Activated CD4-positive, alpha-beta T cell treated with anti-CD3 and anti-CD28 coated beads, Interleukin-2, amount 50 U/mL, for 16 hours (primary cell): ENCODE measurements around the gene SLC35F4.

Experiments
- DNase-seq: peaks from one replicate; pipeline ENCODE4 v3.0.0-alpha.2; 2020

The SLC35F4 gene

DNA sequence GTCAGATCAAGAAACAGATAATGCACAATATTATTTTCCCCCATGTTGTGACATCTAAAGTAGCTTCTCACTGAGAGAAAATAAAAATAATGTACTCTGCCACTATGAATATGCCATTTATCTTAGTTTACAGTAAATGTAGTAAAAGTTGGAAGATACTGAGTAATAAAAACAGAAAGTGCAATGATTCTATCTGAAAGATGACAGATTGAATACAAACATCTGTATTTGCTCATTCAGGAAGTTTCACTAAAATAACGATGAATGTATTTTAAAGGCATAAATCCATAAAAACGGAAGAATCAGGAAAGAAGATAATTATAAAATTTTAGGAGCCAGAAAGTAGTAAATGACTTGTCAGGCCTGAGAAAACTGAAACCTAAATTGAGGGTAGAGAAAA lies 18.2 kb downstream of the SLC35F4 start:
- DNase-seq, result no peak

DNA sequence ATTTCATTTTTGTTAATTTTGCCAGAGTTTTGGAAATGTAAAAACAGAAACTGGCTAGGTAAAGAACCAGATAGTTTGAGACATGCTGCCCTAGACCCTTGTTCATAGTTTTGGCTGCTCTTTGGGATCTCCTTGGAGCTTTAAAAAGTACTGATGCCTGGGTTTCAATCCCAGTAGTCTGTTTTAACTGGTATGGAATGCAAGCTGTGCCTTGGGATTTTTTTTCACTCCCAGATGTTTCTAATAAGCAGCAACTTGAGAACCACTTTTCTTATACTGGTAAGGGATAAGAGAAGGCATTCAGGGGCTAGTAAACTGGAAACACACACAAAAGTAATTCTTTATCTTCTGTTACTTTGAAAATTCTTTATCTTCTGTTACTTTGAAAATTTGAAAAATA lies 18.8 kb downstream of the SLC35F4 start:
- no peak for DNase-seq

DNA sequence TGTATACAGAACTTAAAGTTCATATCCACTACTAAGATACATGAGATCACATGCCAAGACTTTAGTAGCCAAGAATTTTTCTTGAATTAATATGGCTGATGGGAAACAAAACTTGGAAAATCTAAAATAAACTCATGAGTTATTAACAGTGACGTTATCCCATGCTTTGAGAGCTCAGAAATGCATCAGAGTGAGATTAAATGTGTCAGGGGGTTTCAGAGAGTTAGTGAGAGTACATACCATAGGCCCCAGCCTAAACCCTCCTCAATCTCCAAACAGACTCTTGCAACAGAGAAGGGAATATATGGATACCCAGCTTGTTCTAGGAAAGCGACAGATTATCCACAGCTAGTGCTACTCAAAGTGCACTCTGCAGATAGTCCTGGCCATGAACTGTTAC lies 19.3 kb downstream of the SLC35F4 start:
- DNase-seq, result no peak

DNA sequence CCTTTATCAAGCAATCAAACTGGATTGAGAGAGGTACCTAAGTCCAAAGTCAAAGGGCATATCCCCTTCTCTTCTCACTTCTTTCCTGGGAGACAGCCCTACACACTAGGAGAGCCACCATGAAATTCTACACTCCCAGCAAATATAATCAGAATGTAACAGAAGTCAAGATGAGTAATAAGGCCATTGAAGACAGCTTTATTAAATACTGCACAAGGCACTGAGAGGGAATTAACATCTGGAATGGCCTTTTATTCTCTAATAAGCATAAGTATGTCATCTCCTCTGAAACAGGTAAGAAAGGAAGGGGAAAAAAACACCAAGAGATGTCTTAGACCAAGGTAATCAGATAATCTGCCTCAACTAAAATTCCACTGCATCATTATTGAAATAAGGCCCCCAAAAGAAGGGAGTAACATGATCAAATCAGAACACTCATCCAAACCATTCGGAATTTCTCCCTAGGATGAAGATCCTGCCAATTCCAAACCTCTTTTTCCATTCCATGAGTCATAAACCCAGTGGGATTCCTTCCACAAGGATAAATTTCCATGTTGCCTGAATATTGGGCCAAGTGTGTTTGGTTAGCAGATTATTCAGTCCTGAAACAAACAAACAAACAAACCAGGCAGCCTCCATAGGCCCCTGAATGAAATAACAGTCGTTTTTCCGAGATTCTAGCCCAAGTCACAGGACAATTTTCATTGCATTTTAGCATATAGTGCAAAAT lies 19.9 kb downstream of the SLC35F4 start:
- DNase-seq, result no peak

DNA sequence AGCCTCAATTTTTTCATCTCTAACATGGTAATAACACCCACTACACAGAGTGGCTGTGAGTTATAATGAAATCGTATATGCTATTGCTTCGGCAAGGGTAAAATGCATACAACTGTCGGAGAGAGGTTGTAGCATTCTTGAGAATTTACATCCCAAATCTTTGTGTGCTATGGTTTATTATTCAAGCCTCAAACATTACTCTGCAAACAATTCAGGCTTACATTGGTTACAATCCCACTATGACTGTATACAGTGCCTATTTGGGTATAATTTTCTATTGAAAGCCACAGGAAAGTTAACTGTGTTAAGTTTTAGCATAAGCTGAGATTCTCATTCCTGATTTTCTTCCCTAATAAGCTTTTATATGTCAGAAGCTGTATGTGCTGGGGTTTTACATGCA lies 20.6 kb downstream of the SLC35F4 start:
- DNase-seq, result no peak

DNA sequence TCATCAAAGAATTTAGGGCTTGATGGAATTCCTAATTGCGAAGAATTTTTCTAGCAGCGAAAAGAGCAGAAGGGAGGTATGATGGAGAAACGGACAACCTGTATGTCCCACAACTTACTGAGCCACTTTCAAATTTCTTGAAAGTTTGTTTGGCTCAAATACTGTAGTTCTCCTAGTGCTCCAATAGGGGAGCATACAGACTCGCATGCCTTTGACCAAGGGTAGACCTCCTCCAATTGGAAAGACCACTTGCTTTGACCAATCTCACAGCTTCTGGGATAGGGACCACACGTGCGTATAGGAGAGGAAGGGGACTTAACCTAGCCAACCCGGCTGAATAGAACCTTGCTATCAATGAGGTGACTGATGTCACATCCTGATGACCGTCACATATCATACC lies 28.6 kb downstream of the SLC35F4 start:
- no peak for DNase-seq

DNA sequence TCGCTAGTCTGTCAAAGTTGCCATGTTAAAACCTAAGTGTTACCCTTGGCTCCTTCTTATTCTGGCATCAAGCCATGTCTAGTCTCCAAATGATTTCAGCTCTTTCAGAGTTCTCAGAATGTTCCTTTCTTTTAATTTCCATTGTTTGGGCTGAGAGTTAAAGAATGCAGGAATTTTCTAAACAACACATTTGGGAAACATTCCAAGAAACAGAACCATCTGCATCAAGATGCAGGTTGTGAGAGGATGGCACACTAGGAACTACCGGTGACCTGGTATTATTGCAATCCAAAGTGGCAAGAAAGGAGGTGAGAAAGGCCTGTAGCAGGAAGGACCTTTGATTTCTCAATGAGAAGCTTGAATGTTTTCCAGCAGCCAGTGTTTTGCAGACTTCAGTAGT lies 30.1 kb downstream of the SLC35F4 start:
- DNase-seq, result no peak

DNA sequence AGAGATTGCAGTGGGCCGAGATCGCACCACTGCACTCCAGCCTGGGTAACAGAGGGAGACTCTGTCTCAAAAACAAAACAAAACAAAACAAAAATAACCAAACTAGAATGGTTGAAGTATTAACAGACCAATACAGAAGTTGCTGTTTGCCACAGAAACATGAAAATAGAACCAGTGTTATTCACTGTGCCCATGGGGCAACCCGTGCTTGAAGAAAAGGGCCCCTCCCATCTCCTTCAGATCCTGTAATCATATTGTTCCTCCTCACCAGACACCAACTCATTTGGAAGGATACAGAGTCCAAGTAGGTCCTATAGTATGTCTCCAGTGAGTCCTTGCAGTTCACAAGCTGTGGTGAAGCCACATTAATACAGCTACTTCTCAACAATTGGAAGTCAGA lies 30.9 kb downstream of the SLC35F4 start:
- no peak for DNase-seq

DNA sequence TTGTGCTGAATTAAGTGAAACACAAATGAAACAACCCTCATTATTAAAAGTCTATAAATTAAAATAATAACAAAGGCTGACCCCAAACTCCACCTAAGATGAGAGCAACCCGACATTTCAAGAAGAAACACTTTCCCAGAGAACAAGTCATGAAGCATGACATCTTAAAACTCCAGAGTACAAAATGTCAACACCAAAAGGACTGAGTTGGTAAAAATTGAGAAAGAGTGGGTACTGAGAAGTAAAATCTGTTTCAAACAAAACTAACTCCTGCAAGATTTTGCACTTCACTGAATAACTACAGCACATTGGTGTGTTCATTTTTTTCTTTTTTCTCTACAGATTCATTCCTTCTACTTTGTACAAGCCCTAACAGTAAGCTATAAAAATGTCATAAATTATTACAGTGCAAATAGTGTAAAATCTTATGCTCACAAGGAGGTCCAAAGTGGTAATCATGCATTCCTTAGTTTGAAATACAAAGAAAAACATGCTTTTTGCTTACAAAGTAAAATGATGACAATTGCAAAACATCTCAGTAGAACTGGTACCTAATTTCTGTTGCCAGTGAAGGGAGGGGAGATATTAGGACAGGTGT lies 31.8 kb downstream of the SLC35F4 start:
- no peak for DNase-seq

DNA sequence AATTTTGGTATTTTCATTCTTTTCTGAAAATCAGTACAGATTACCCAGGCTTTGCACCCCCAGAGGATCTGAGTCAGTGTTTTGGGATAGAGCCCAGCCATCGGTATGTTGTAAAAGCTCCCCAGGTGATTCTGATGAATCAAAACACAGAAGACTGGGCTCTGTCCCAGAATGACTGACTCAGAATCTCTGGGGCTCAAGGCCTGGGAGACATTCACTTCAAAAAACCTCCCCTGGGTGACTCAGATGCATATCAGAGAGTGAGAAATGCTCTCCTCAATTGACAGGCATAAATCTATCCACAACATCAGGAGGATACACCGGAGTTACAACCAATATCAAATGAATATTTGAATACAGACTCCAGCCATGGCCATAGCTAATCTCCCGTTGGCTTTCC lies 32.6 kb downstream of the SLC35F4 start:
- DNase-seq, result peak; percentile 6

DNA sequence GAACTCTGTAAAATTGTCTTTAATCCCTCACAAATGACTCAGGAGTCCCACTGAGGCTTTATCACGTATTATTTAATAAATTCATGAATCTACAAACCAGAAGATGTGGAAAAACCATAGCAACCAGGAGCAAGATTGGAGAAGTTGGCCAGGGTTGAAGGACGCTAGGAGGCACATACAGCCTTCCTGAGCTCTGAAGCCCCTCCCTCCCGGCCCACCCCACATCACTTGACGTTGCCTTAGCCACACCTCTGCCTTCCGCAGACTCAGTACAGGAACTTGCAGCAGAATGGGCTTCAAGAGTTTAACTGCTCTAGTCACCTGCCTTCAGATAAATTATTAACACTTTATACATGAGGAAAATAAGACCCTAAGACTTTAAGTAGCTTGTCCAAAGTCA lies 33.9 kb downstream of the SLC35F4 start:
- DNase-seq, result no peak

DNA sequence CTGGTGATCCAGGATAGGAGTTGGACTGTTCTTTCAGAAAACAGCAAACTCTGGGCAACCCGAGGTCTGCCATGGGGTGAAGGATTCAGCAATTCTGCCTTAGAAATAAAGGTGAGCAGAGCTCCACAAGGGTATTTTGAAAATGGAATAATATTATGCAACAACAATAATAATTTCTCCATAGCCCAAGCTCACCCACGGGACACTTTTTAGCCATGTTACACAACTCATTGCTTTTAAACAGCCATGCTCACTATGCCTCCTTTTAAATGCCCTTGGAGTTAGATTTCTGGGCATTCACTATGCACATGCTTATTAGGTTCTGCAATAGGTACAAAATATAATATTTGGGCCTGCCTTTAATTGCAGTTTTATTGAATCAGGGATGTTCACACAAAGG lies 37.2 kb downstream of the SLC35F4 start:
- no peak for DNase-seq

DNA sequence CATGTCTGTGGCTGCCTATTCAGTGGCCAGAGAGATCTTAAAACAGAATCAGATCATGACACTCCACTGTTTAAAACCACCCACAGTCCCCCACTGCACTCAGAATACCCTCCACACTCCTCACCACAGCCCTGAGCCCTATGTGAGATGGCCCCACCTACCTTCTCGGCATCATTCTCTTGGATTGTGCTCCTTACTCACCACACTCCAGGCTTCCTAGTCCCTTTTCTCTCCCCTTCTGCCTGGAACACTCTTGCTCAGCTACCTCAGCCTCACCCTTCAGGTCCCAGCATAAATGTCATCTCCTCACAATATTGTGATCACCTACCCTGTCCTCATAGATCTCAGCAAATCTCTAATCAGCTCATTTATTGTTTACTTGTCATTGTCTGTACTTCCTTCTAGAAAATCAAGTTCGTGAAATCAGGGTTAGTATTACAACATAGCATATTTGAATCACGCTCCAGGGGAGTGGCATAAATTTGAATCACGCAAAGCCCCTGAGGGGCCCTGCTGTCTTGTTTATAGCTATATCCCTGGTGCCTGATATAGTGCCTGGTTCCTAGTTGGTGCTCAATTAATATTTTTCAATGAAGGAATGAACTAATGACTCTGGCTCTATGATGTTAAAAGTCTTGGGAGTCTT lies 42.8 kb downstream of the SLC35F4 start:
- DNase-seq, result no peak

DNA sequence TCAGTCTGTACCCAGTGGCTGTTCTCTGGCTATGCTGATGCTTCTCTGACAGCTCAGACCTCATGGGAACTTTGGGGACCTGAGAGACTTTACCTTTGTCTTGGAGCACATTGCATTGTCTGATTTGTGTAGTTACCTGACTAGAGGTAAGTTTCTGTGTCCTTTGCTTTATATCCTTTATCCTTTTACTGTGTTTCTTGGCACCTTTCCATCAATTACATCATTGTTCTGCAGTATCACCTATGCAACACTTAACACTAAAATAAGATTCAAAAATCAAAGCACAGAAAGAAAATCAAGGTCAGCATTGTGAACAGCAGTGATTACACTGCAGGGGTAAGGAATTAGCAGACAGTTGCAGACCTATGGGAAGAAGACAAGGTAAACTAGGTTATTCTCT lies 43.8 kb downstream of the SLC35F4 start:
- no peak for DNase-seq

DNA sequence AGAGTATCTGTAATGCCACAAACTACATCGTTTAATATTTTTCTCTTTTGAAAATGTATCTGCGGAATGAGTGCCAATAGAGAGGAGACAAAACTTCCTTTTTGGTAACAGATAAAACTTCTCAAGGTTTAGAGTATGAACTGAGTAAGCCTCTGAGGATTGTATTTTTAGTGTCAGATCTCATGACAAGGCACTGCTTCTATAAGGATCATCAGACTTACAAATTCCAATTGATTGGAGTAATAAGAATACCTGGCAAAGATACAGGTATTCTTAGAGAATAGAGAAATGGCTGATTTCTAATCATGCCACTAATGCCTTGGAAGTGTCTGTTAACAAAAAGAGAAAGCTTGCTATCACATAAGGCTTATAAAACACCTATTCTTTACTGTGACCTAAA lies 45.3 kb downstream of the SLC35F4 start:
- no peak for DNase-seq

DNA sequence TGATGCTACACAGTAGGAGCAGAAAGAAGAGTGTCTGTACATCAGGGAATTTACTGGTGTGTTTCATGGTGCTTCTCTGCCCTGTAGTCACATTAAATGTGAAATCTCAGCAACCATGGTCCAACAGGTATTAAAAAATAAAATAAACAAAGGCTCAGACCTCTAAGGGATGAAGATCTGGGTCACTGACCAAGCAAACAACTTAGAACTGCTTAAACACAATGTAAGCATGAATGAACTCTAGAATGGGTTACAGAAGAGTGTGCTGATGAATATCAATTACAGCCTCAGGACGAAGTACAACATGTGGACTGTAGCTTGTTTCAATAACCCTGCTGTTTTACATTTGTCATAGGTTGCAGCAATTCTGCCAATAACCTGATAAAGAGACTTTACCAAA lies 47.4 kb downstream of the SLC35F4 start:
- DNase-seq, result no peak

DNA sequence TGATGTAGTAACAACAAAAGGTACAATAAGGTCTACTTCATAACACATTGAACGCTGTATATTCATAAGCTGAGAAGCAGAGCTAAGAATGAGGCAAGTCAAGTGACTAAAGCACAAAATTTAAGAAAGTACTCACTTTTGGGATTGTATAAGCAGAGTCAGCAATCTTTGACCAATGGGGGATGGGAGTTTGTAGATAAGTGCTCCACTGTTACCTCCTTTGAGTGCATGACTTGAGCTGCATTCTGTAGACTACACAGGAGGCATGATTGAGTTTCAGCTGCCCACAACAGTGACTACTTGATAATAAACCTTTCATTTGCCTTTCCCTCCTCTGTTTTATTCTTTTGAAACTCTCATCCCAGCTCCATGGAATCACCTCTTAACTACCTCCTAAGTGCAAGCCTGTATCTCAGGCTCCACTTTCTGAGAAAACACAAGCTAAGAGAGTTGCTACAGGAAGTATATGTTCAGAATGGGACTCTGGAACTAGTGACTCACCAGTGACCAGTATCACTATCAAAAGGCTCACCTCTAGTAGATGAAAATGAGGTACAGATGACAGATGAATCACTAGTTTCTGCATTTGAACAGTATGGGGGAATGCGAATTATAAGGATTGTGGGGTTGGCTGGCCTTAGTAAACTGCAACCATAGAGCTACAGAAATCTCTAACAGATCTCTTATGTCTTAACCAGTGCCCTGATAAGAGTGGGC lies 49.2 kb downstream of the SLC35F4 start:
- peak; percentile 44 for DNase-seq

DNA sequence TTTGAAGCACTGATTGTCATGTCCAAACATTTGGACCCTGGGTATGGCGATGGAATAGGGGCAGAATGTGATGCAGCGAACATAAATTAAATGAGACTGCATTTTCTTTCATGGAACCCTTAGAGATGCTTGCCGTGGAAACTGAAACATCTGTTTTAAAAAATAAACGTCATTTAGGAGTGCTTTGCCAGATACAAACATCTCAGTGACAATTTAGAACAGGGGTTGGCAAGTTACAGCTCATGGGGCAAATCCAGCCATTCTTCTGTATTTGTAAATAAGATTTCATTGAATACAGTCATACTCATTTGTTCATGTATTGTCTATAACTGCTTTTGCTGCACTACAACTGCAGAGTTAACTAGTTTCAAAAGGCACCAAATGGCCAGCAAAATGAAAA lies 51.2 kb downstream of the SLC35F4 start:
- DNase-seq, result no peak

DNA sequence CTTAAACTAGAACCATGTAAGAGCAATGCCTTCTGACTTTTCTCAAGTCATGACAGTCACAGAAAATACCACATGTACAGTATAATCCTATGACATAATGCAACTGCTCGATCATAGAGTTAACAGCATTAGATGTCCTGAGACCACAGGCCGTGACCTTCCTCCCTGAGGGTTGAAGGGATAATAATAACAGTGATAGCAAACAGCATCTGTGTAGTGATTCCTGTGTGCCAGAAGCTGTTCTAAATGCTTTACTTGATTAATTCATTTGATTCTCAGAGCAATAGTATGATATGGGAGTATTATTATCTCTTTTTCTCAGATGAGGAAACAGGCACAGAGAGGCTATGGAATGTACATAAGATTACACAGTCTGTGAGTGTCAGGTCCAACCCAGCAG lies 53.2 kb downstream of the SLC35F4 start:
- no peak for DNase-seq

DNA sequence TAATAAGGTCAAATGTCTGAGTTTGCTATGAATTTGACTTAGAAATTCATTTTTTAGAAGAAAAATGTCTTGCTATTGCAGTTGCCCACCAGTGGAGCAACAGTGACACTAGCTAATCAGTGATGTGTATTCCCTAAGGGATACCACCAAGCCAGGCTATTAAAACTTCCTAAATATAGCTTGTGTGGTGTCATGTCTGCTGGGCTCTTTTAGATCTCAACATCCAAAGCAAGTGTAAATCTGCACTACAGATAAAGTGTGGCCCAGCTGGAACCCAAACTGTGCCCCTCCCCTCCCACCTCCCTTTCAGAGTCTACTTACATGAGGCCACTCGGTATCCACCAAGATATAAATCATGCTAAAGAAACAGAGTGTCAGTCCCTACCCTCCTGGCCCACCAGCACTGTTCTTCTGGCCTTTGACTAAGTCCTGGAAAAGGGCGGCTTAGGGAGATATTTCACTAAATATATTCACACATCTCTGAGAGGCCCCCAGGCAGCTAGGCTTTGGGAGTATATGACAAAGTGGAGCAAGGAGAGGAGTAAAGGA lies 53.8 kb downstream of the SLC35F4 start:
- no peak for DNase-seq

DNA sequence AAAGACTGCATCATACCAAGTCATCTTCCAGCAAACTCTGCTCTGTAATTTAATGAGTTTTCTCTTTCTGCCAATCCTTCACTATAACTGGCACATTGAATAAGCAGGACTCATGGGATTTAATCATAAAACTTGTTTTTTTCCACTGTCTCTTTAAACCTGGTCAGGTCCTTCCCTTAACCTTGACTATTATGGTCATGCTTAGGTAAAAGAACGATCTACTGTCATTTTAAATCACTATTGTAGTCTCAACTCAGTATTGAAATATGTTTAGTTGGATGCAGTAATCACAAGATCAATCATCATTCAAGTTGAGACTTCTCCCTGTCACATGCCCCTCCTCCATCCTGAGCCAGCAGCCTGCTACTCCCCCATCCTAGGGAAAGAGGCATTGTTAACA lies 56.1 kb downstream of the SLC35F4 start:
- no peak for DNase-seq

DNA sequence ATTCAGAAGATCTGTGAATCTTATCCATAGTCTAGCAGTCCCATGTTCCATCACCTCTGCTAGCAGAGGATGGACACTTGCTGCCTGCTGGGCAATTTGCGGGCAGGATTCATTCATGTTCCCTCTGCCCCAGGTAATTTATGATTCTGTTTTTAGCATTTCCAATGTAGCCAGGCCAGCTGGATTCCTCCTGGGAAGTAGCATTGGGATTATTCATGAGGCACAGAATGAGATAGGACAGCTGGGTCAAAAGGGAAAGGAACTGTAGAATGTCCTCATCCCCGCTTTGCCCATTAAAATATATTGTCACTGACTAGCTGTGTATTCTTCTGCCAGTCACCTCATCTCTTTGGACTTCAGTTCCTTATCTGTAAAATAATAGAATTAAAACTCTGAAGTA lies 68.7 kb downstream of the SLC35F4 start:
- DNase-seq, result no peak

DNA sequence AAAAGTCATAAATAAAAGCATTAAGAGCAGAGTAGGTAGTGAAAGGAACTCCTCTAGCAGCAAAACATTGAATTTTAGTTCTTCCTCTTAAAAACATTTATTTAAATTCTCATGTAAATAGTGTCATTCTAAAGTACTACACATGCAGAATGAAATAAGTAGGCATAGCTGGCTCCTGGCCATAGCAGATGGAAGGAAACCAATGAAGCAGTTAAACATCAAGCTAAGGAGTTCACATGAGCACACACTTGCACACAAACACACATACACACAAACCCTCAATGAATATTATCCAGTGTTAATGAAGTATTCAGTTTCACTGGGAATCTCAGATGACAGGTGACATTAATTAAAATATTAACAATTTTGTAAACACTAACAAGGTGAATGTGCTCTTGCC lies 69.3 kb downstream of the SLC35F4 start:
- DNase-seq, result no peak

DNA sequence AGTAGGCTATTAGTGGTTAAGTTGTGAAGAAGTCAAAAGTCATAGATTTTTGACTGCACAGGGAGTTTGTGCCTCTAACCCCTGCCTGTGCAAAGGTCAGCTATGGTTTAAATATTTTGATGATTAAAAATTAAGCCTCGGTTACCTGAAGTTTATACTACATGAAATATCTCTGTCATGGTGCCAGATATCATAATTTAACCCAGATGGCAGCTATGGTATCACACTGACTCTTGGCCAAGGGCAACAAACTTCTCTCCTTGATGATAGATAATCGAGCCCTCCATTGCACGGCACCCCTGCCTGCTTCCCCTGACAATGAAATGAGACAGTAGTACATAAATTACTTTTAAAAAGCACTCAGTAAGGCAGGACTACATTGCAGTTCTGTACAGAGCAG lies 80.8 kb downstream of the SLC35F4 start:
- no peak for DNase-seq
